Upper lobe of right lung (tissue), 1 donor: Measurements from ENCODE around the gene PRRT1B. TPM values are rescaled to one million over a fixed set of nuclear protein-coding genes. Genes with fewer than 3 reads are reported as not detected.

Experiments used
- ATAC-seq: fragments of 200-7000 bp; cut with Tn5 transposase; one replicate; pipeline ENCODE4 v1.9.1; 2020; ENCODE audit warnings: mild to moderate bottlenecking, moderate library complexity
- DNase-seq: peaks from one replicate; pipeline ENCODE4 v3.0.0-alpha.2; 2020
- H3K27ac ChIP-seq: fragments of 200-600 bp; one replicate; pipeline ENCODE4 v1.8.0; 2022
- H3K27me3 ChIP-seq: fragments of 200-600 bp; one replicate; pipeline ENCODE4 v1.8.0; 2022; ENCODE audit warnings: mild to moderate bottlenecking
- H3K36me3 ChIP-seq: fragments of 200-600 bp; one replicate; pipeline ENCODE4 v1.8.0; 2022
- H3K4me1 ChIP-seq: fragments of 200-600 bp; one replicate; pipeline ENCODE4 v1.8.0; 2022
- H3K4me3 ChIP-seq: fragments of 200-600 bp; one replicate; pipeline ENCODE4 v1.8.0; 2022; ENCODE audit warnings: mild to moderate bottlenecking
- H3K9me3 ChIP-seq: fragments of 200-600 bp; one replicate; pipeline ENCODE4 v1.8.0; 2022
- CTCF ChIP-seq: fragments of 200-600 bp; IDR thresholded peaks from one replicate; pipeline ENCODE4 v1.8.0; 2022; ENCODE audit warnings: antibody characterized with exemption
- intact Hi-C: fragments of 100-400 bp; cut with DNase I; formaldehyde crosslinking; loops from one replicate; pipeline ENCODE4 v1.11.0; 2022
- total RNA-seq: library from RNA; stranded (reverse); fragmentation: NEBNext Ultra II Directional; extraction: Animal tissue kit (Norgen Biotek cat#: 25700); gene quantifications from one replicate; pipeline ENCODE4 v1.2.1, GENCODE V29; 2021
- donor health status: DM: no; HTN: yes; CAD: no; lungs with severe emphysema.

The PRRT1B gene
- total RNA-seq, 1 donor from 2014 or later, result 3.9 TPM

- Histone ChIP-seq H3K27me3 (no peaks in the 10 kb centered on the region), H3K9me3 (no peaks in the 10 kb centered on the region), H3K4me3 (no peak overlapping the region), H3K4me1 (peaks cover 3% of the 10 kb centered on the region), H3K27ac (no peak overlapping the region), H3K36me3 (peaks cover 82% of the 10 kb centered on the region)
- no peak for TF ChIP-seq CTCF
- ATAC-seq (no peak), DNase-seq (no peak)
- intact Hi-C loops, result no loop called here
These were observed 38.0 kb downstream of the PRRT1B start for GRCh38 chr9:131583337-131583645.

- Histone ChIP-seq H3K36me3 (peaks cover 82% of the 10 kb centered on the region), H3K4me1 (peaks cover 3% of the 10 kb centered on the region), H3K27ac (peak overlapping the region; percentile 32), H3K27me3 (no peaks in the 10 kb centered on the region), H3K9me3 (no peaks in the 10 kb centered on the region), H3K4me3 (no peak overlapping the region)
- intact Hi-C loops, result no loop called here
- ATAC-seq (no peak), DNase-seq (no peak)
- no peak for TF ChIP-seq CTCF
These were observed 38.7 kb downstream of the PRRT1B start for GRCh38 chr9:131583836-131584555.

GRCh38 chr9:131584858-131585257 lies 39.5 kb downstream of the PRRT1B start:
- Histone ChIP-seq H3K9me3 (no peaks in the 10 kb centered on the region), H3K27ac (peak overlapping the region; percentile 32), H3K36me3 (peaks cover 82% of the 10 kb centered on the region), H3K4me3 (no peak overlapping the region), H3K4me1 (peaks cover 3% of the 10 kb centered on the region), H3K27me3 (no peaks in the 10 kb centered on the region)
- ATAC-seq (no peak), DNase-seq (no peak)
- TF ChIP-seq CTCF, result no peak
- intact Hi-C loops, result no loop called here

- no peaks in the 10 kb centered on the region for H3K9me3 ChIP-seq
- no peaks in the 10 kb centered on the region for H3K27me3 ChIP-seq
- intact Hi-C loops, result no loop called here
- H3K4me3 ChIP-seq, result no peak overlapping the region
- no peak for TF ChIP-seq CTCF
- peaks cover 3% of the 10 kb centered on the region for H3K4me1 ChIP-seq
- DNase-seq, result no peak
- ATAC-seq, result peak; percentile 78
- H3K36me3 ChIP-seq, result peaks cover 82% of the 10 kb centered on the region
- H3K27ac ChIP-seq, result no peak overlapping the region
These were observed 40.1 kb downstream of the PRRT1B start for GRCh38 chr9:131585375-131585774.

- H3K36me3 ChIP-seq, result peaks cover 79% of the 10 kb centered on the region
These were observed 42.0 kb downstream of the PRRT1B start for GRCh38 chr9:131587331-131587730.

More at GRCh38 chr9:131587331-131587730, 42.0 kb downstream of the PRRT1B start:
- Histone ChIP-seq H3K27ac (no peak overlapping the region), H3K27me3 (no peaks in the 10 kb centered on the region), H3K4me3 (no peak overlapping the region), H3K9me3 (no peaks in the 10 kb centered on the region), H3K4me1 (peaks cover 7% of the 10 kb centered on the region)
- intact Hi-C loops, result no loop called here
- TF ChIP-seq CTCF, result no peak
- no peak for ATAC-seq
- no peak for DNase-seq
